ENCODE measurements around the gene GLIS1. TPM values are rescaled to one million over a fixed set of nuclear protein-coding genes. Genes with fewer than 3 reads are reported as not detected.

The GLIS1 gene
- total and polyA plus RNA-seq, 7 donors = 0.03 to 0.40 (median 0.15) TPM

- no peak for TF ChIP-seq CTCF (IDR thresholded peaks at IDR 0.05)
- WGBS, 3 donors = 95 to 100% (median 98%) methylated on average over 3 of the region's 3 CpGs
- H3K27me3 ChIP-seq (ENCODE audit: insufficient read depth in 3 of 3, low read length in 2 of 3) = no peaks in the 10 kb centered on the region
These were observed 171.1 kb downstream of the GLIS1 start for GRCh38 chr1:53567851-53568250.

GRCh38 chr1:53567450-53567849 lies 171.5 kb downstream of the GLIS1 start:
- no peak overlapping the region for H3K27ac ChIP-seq
- no peak for DNase-seq
- H3K9me3 ChIP-seq = no peaks in the 10 kb centered on the region
- H3K4me3 ChIP-seq = no peak overlapping the region
- H3K4me1 ChIP-seq = no peaks in the 10 kb centered on the region
- intact Hi-C loops (cut with DNase I) = no loop called here
- no peak for TF ChIP-seq CTCF (IDR thresholded peaks at IDR 0.05)
- no peaks in the 10 kb centered on the region for H3K27me3 ChIP-seq (ENCODE audit: insufficient read depth in 3 of 3, low read length in 2 of 3)
- no peaks in the 10 kb centered on the region for H3K36me3 ChIP-seq (ENCODE audit: insufficient read depth in 1 of 2, low read depth in 1 of 2)
- WGBS, 3 donors = 70 to 75% (median 70%) methylated on average over 3 of the region's 3 CpGs
- ATAC-seq = no peak

More at GRCh38 chr1:53567851-53568250, 171.1 kb downstream of the GLIS1 start:
- Histone ChIP-seq H3K9me3 (no peaks in the 10 kb centered on the region), H3K27ac (no peak overlapping the region), H3K4me1 (no peaks in the 10 kb centered on the region), H3K4me3 (no peak overlapping the region), H3K36me3 (ENCODE audit: insufficient read depth in 1 of 2, low read depth in 1 of 2) (no peaks in the 10 kb centered on the region)
- DNase-seq (no peak), ATAC-seq (no peak)
- intact Hi-C loops (cut with DNase I) = no loop called here

GRCh38 chr1:53563611-53564010 lies 175.4 kb downstream of the GLIS1 start:
- no peaks in the 10 kb centered on the region for H3K27me3 ChIP-seq (ENCODE audit: insufficient read depth in 3 of 3, low read length in 2 of 3)
- no peak overlapping the region for H3K4me3 ChIP-seq
- DNase-seq = no peak
- intact Hi-C loops (cut with DNase I) = no loop called here
- no peaks in the 10 kb centered on the region for H3K36me3 ChIP-seq (ENCODE audit: insufficient read depth in 1 of 2, low read depth in 1 of 2)
- ATAC-seq = no peak
- no peaks in the 10 kb centered on the region for H3K9me3 ChIP-seq
- H3K4me1 ChIP-seq = no peaks in the 10 kb centered on the region
- no peak for TF ChIP-seq CTCF (IDR thresholded peaks at IDR 0.05)
- 65 to 69% (median 66%) methylated on average over 4 of the region's 4 CpGs for WGBS, 3 donors
- no peak overlapping the region for H3K27ac ChIP-seq

- DNase-seq (no peak), ATAC-seq (no peak)
- H3K4me1 ChIP-seq = no peaks in the 10 kb centered on the region
- H3K27ac ChIP-seq = no peak overlapping the region
- no peak overlapping the region for H3K4me3 ChIP-seq
- TF ChIP-seq CTCF (IDR thresholded peaks at IDR 0.05) = no peak
- H3K27me3 ChIP-seq (ENCODE audit: insufficient read depth in 3 of 3, low read length in 2 of 3) = no peaks in the 10 kb centered on the region
- intact Hi-C loops (cut with DNase I) = no loop called here
- WGBS, 3 donors = 85 to 89% (median 89%) methylated on average over 3 of the region's 3 CpGs
- no peaks in the 10 kb centered on the region for H3K9me3 ChIP-seq
- H3K36me3 ChIP-seq (ENCODE audit: insufficient read depth in 1 of 2, low read depth in 1 of 2) = no peaks in the 10 kb centered on the region
These were observed 176.0 kb downstream of the GLIS1 start for GRCh38 chr1:53562981-53563379.

GRCh38 chr1:53562291-53562980 lies 176.5 kb downstream of the GLIS1 start:
- DNase-seq (no peak), ATAC-seq (no peak)
- H3K27me3 ChIP-seq (ENCODE audit: insufficient read depth in 3 of 3, low read length in 2 of 3) = no peaks in the 10 kb centered on the region
- TF ChIP-seq CTCF (IDR thresholded peaks at IDR 0.05) = no peak
- intact Hi-C loops (cut with DNase I) = no loop called here
- H3K27ac ChIP-seq = no peak overlapping the region
- 72 to 79% (median 73%) methylated on average over 14 of the region's 14 CpGs for WGBS, 3 donors
- no peak overlapping the region for H3K4me3 ChIP-seq
- no peaks in the 10 kb centered on the region for H3K9me3 ChIP-seq
- no peaks in the 10 kb centered on the region for H3K4me1 ChIP-seq
- H3K36me3 ChIP-seq (ENCODE audit: insufficient read depth in 1 of 2, low read depth in 1 of 2) = no peaks in the 10 kb centered on the region
